Motor neuron (in vitro differentiated cells): ENCODE results near the gene AHRR. TPM values are rescaled to one million over a fixed set of nuclear protein-coding genes. Genes with fewer than 3 reads are reported as not detected.
"Not testable (repeated sequence)": the region's sequence is repeated elsewhere in the genome, so short reads cannot be mapped to it uniquely, and the experiment has no call there.

Experiments used
- ATAC-seq, 8 experiments: fragments of 200-7000 bp; cut with Tn5 transposase; replicated peaks in 6 of 8; 2 replicates each; pipeline ENCODE4 v1.8.0; 2021; ENCODE audit warnings: mild to moderate bottlenecking in 8 of 8, moderate library complexity in 8 of 8
- H3K27ac ChIP-seq, 2 donors: fragments of 250-450 bp; sonication (Bioruptor Pico); 2 replicates each; pipeline ENCODE4 v1.9.0; 2021; ENCODE audit warnings: antibody characterized with exemption in 2 of 2, mild to moderate bottlenecking in 2 of 2, moderate library complexity in 1 of 2
- H3K4me1 ChIP-seq, 2 donors: fragments of 250-450 bp; sonication (Bioruptor Pico); replicated peaks in 1 of 2; 2 replicates each; pipeline ENCODE4 v1.6.1; 2021; ENCODE audit warnings: antibody characterized with exemption in 2 of 2, mild to moderate bottlenecking in 2 of 2, moderate library complexity in 1 of 2
- H3K4me3 ChIP-seq, 5 donors: fragments of 250-450 bp; sonication (Bioruptor Pico); 2 replicates each; pipeline ENCODE4 v1.9.0; 2021; ENCODE audit warnings: antibody characterized with exemption in 5 of 5, mild to moderate bottlenecking in 5 of 5, moderate library complexity in 4 of 5
- WGBS, 10 experiments: fragments of 450-650 bp; shearing (Covaris generic); methylation state at CpG; one replicate each; pipeline ENCODE4 v1.0.0; 2022; 5-methylcytosine and 5-hydroxymethylcytosine counted together
- in situ Hi-C, 9 experiments: fragments of 400-800 bp; cut with MboI; loops; one replicate each; pipeline ENCODE4 v1.15.0; 2021; ENCODE audit warnings: low sequenced_read_pairs in 9 of 9, low pct_unique_long_range_greater_than_20kb in 2 of 9; ENCODE audit not compliant: unreplicated experiment in 9 of 9
- total RNA-seq, 8 experiments: library from RNA; unstranded; fragments of 300-600 nt; gene quantifications; 2 replicates each; pipeline versions ENCODE4 v1.2.3 to v1.2.4, GENCODE V29; 2022

AHRR gene
- total RNA-seq, 8 experiments from 2014 or later, result 1.1 to 24.0 (median 1.6) TPM

GRCh38 chr5:399296-400281, 78.1 kb downstream of the AHRR start:
- 2 to 60% (median 20%) methylated on average over 2 to 13 of the region's 45 CpGs; no CpG with 5 or more reads in 1 of the 10 experiments for WGBS, 10 experiments
- ATAC-seq, result peak; percentile 89 to 97 (median 95)
- peak overlapping the region; percentile 84 to 94 for H3K27ac ChIP-seq
- in situ Hi-C loops, result no loop called here
- peaks cover 34% of the 10 kb centered on the region in 2 donors for H3K4me1 ChIP-seq
- peak overlapping the region in 1 of 5 donors; percentile 1 for H3K4me3 ChIP-seq

DNA sequence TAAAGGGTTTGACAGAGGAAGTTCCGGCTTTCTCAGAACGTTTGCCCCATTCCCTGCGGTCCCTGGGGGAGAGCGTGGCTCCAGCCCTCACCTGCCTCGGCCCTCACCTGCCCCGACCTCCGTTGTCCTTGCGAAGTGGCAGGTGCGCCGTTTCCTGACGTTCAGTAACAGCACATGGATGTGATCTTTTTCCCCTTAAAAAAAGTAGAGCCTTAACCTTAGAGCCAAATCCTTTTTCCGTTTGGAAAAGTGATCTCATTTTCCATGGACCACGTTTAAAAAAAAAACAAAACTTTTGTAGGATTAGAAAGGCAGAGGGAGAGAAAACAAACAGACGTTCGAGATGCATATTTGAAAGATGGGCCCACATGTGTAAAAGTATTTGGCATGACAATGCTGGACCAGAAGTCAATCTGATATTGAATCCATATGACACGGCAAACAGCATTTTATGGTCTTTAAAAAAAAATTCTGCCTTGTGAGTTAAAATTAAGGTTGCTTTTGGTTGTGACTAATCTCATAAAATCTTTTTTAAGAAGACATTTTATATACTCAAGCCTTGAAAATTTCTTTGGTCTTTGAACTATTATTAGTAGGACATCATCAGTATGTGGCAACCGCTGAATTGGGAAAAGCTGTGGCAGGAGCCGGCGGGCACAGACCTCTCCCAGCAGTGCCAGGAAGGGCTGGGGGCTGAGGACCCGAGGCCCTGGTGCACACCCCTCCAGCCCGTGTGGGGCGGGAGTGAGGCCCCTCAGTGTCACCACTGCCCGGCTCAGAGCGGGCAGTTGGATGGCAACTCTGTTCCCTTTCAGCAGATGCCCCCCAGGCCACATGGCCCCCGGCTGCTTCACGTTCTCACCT, 79.0 kb downstream of the AHRR start:
- no peak overlapping the region for H3K4me3 ChIP-seq
- no peak for ATAC-seq
- peak overlapping the region; percentile 84 to 94 for H3K27ac ChIP-seq
- 2 to 75% (median 48%) methylated on average over 2 to 14 of the region's 26 CpGs for WGBS, 10 experiments
- in situ Hi-C loops, result no loop called here
- H3K4me1 ChIP-seq, result peaks cover 30 to 33% of the 10 kb centered on the region in 2 donors

DNA sequence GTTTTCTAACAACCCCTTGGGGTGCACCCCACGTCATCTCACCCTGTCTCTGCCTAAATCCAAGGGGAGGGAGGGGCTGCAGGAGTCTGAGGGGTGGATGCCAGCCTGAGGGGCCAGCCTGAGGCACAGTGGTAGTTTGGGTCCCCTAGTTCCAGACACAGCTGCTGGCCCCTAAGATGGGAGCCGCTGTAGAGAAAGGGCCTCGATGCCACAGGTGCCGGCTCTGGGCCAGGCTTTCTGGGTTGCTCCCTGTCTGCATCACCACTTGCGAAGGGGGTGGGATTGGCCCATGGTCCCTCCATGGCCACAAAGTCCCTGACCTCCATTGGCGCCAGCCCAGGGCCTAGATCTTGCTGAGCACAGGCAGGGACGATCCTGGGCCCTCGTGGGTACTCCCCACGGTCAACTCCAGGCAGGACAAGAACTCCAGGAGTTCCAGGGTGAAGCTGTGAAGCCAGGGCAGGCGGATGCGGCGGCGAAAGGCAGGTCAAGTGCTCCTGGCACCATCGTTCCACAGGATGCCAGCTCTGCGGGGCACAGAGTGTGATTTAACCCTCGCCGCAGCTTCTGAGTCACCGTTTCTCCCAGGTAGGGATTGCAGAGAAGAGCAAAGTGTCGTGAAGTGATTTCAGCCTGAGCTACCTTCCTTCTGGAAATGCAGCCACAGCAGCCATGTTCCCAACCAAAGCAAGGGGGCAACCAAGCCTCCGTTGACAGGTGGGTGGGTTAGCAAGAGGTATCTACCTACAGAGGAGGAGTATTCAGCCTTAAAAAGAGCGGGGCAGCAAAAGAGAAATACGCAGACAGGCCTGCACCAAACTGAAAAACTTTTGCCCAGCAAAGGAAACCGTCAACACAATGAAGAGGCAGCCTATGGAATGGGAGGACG, 79.9 kb downstream of the AHRR start:
- in situ Hi-C loops, result no loop called here
- 83 to 100% (median 96%) methylated on average over 2 to 15 of the region's 24 CpGs for WGBS, 10 experiments
- no peak for ATAC-seq
- H3K4me3 ChIP-seq, result no peak overlapping the region
- peak overlapping the region in 1 of 2 donors; percentile 29 for H3K27ac ChIP-seq
- peaks cover 30 to 32% of the 10 kb centered on the region in 2 donors for H3K4me1 ChIP-seq

- 95 to 96% methylated on average over 4 to 5 of the region's 17 CpGs; no CpG with 5 or more reads in 8 of the 10 experiments for WGBS, 10 experiments
- in situ Hi-C loops, ATAC-seq, H3K27ac ChIP-seq, H3K4me3 ChIP-seq: not testable (repeated sequence)
- peaks cover 30 to 34% of the 10 kb centered on the region in 2 donors for H3K4me1 ChIP-seq
Observed at GRCh38 chr5:402219-402614, 80.7 kb downstream of the AHRR start.

GRCh38 chr5:402615-403359, 81.3 kb downstream of the AHRR start:
- in situ Hi-C loops, result no loop called here
- WGBS, 10 experiments, result 20 to 98% (median 89%) methylated on average over 1 to 13 of the region's 20 CpGs; no CpG with 5 or more reads in 1 of the 10 experiments
- Histone ChIP-seq H3K4me1 (peaks cover 30 to 34% of the 10 kb centered on the region in 2 donors), H3K4me3 (no peak overlapping the region), H3K27ac (no peak overlapping the region)
- ATAC-seq, result no peak

- in situ Hi-C loops, result no loop called here
- Histone ChIP-seq H3K4me1 (peaks cover 22 to 28% of the 10 kb centered on the region in 2 donors), H3K27ac (no peak overlapping the region), H3K4me3 (no peak overlapping the region)
- WGBS, 10 experiments, result 59 to 100% (median 90%) methylated on average over 1 to 11 of the region's 11 CpGs; no CpG with 5 or more reads in 1 of the 10 experiments
- no peak for ATAC-seq
Observed at GRCh38 chr5:403995-404394, 82.5 kb downstream of the AHRR start.

- no peak for ATAC-seq
- no peak overlapping the region for H3K27ac ChIP-seq
- 84 to 100% (median 89%) methylated on average over 3 to 10 of the region's 12 CpGs; no CpG with 5 or more reads in 3 of the 10 experiments for WGBS, 10 experiments
Observed at GRCh38 chr5:404666-405241, 83.2 kb downstream of the AHRR start.

GRCh38 chr5:405421-405820, 83.9 kb downstream of the AHRR start:
- no peak for ATAC-seq
- no peak overlapping the region for H3K4me3 ChIP-seq
- WGBS, 10 experiments, result 83 to 100% (median 93%) methylated on average over 1 to 11 of the region's 18 CpGs; no CpG with 5 or more reads in 4 of the 10 experiments
- H3K27ac ChIP-seq, result no peak overlapping the region
- in situ Hi-C loops, result no loop called here
- peaks cover 8 to 15% of the 10 kb centered on the region in 2 donors for H3K4me1 ChIP-seq

More at GRCh38 chr5:404666-405241, 83.2 kb downstream of the AHRR start:
- Histone ChIP-seq H3K4me3 (no peak overlapping the region), H3K4me1 (peaks cover 15 to 20% of the 10 kb centered on the region in 2 donors)
- in situ Hi-C loops, result no loop called here

DNA sequence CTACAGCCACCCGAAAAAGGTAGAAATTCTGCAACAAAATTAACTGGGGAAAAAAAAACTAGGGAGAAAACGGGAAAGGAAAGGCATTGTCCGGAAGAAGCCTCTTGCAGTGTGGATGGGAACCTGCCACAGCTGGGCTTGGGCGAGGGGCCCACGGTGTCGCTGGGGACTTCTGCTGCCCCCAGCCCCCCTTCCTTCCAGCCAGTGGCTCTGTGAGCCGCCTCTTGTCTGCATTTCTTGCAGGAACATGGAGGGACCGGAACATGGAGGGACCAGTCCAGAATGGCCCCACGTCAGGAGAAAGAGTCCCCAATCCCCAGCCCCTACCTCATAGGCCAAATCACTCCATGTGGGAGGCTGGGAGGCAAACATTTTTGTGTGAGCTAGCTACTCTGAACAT, 84.5 kb downstream of the AHRR start:
- 60 to 100% (median 85%) methylated on average over 1 to 7 of the region's 9 CpGs; no CpG with 5 or more reads in 2 of the 10 experiments for WGBS, 10 experiments
- in situ Hi-C loops, result no loop called here
- Histone ChIP-seq H3K27ac (no peak overlapping the region), H3K4me1 (peaks cover 2 to 9% of the 10 kb centered on the region in 2 donors), H3K4me3 (no peak overlapping the region)
- ATAC-seq, result no peak

DNA sequence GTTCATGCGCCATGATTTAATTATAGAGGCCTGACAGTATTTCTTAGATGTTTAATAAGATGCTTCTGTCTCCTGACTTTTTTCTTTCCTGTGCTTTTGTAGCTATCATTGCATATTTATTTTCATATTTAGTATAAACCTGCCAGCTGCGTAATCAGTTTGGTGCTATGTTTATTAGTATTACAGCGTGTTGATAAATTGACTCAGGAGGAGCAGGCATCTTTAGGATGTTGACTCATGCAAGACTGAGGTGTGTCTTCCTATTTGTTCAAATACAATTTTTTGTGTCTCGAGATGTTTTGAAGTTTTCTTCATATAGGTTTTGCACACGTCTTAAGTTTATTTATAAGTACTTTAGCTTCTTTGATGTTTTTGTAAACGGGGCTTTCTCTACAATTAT, 85.5 kb downstream of the AHRR start:
- WGBS, 10 experiments, result 72 to 96% (median 88%) methylated on average over 2 to 6 of the region's 6 CpGs; no CpG with 5 or more reads in 1 of the 10 experiments
- Histone ChIP-seq H3K4me1 (peaks cover 0 to 8% of the 10 kb centered on the region in 2 donors), H3K27ac (no peak overlapping the region), H3K4me3 (no peak overlapping the region)
- in situ Hi-C loops, result no loop called here
- no peak for ATAC-seq

DNA sequence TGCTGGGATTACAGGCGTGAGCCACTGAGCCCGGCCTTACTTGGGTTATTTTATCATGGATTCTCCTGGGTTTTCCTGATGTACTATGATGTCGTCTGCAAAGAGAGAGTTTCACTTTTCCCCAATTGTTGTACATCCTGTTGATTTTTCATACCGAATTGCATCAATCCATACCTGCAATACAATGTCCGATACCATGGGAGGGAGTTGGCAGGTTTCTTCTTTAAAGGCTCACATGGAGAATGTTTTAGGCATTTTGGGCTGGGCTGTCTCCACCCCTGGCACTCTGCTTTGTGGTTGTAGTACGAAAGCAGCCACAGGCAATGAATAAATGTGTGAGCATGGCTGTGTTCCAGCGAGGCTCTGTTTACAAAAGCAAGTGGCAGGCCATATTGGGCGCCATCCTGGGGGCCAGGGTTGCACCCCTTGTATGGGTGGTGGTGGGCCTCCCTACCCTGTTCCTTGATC, 86.3 kb downstream of the AHRR start:
- in situ Hi-C loops, result no loop called here
- ATAC-seq, result peak in 3 of 8 experiments; percentile 63 to 90 (median 78)
- Histone ChIP-seq H3K4me1 (peaks cover 0 to 8% of the 10 kb centered on the region in 2 donors), H3K4me3 (no peak overlapping the region), H3K27ac (no peak overlapping the region)
- 47 to 100% (median 93%) methylated on average over 1 to 7 of the region's 8 CpGs for WGBS, 10 experiments
